B cell (primary cell): Measurements from ENCODE around the gene CHPF2.

Experiments used
- CTCF ChIP-seq: fragments of 200-600 bp; IDR thresholded peaks from one replicate; pipeline ENCODE4 v1.8.0; 2022; ENCODE audit warnings: antibody characterized with exemption, mild to moderate bottlenecking
- EZH2 ChIP-seq: IDR thresholded peaks from 2 replicates; pipeline ENCODE4 v1.6.1; 2012; ENCODE audit warnings: borderline replicate concordance, low read depth, mild to moderate bottlenecking, moderate library complexity, low read length; ENCODE audit not compliant: insufficient read depth, poor library complexity, severe bottlenecking

- TF ChIP-seq CTCF, result no peak
- TF ChIP-seq EZH2, result no peak
These were observed 4.1 kb downstream of the CHPF2 start for GRCh38 chr7:151236406-151236805.
